ENCODE measurements around the gene GRPEL1. TPM values are rescaled to one million over a fixed set of nuclear protein-coding genes. Genes with fewer than 3 reads are reported as not detected.
A peak's percentile ranks its signal among the peaks of the same experiment; 100 is the strongest.

GRPEL1 gene
- total RNA-seq, 2 donors from 2014 or later, result 18.5 to 25.5 TPM

GRCh38 chr4:7045961-7046921 lies 21.6 kb downstream of the GRPEL1 start:
- Histone ChIP-seq H3K36me3 (ENCODE audit: control insufficient read depth, insufficient read depth, low read length) (no peaks in the 10 kb centered on the region), H3K4me3 (ENCODE audit: low read length) (no peak overlapping the region), H3K9me3 (ENCODE audit: control insufficient read depth, low read length) (no peaks in the 10 kb centered on the region), H3K4me1 (ENCODE audit: control insufficient read depth, insufficient read depth, low read length) (no peaks in the 10 kb centered on the region), H3K27me3 (ENCODE audit: control insufficient read depth, insufficient read depth, low read length, poor library complexity, severe bottlenecking) (peaks cover 9% of the 10 kb centered on the region), H3K9ac (ENCODE audit: extremely low read depth, low read length, poor library complexity, severe bottlenecking) (no peak overlapping the region), H3K27ac (ENCODE audit: low read depth, low read length) (no peak overlapping the region)
- Mint-ChIP-seq H3K4me1 (peaks cover 42% of the 10 kb centered on the region), H3K9me3 (no peaks in the 10 kb centered on the region), H3K36me3 (ENCODE audit: low read depth) (no peaks in the 10 kb centered on the region), H3K4me3 (no peak overlapping the region), H3K27me3 (ENCODE audit: insufficient read depth) (peaks cover 11% of the 10 kb centered on the region), H3K27ac (peak overlapping the region; percentile 36)
- DNase-seq, result peak; percentile 34
- TF ChIP-seq, protein P1, sequence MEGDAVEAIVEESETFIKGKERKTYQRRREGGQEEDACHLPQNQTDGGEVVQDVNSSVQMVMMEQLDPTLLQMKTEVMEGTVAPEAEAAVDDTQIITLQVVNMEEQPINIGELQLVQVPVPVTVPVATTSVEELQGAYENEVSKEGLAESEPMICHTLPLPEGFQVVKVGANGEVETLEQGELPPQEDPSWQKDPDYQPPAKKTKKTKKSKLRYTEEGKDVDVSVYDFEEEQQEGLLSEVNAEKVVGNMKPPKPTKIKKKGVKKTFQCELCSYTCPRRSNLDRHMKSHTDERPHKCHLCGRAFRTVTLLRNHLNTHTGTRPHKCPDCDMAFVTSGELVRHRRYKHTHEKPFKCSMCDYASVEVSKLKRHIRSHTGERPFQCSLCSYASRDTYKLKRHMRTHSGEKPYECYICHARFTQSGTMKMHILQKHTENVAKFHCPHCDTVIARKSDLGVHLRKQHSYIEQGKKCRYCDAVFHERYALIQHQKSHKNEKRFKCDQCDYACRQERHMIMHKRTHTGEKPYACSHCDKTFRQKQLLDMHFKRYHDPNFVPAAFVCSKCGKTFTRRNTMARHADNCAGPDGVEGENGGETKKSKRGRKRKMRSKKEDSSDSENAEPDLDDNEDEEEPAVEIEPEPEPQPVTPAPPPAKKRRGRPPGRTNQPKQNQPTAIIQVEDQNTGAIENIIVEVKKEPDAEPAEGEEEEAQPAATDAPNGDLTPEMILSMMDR (conservative IDR thresholded peaks at IDR 0.05), result no peak
- WGBS, 2 experiments (ENCODE audit: insufficient coverage in 1 of 2, insufficient read length in 1 of 2), result 95% methylated on average over 13 to 23 of the region's 23 CpGs

DNA sequence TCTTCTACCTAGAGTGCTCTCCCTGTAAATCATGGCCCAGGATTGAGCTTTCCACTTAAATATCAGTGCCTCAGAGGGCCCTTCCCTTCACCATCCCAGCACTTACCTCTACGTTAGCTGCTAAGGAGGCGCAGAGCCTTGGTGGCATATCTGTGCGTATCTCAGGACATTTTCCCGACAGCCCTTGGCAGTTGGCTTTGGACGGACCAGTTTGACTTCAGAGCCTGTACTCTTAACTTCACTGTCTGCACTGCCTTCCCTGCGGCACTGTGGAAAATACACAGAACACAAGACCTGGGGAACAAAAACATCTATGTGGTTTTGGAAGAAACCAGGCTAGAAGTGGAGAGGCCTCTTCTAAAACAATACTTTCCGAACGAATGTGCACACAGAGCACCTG lies 22.3 kb downstream of the GRPEL1 start:
- H3K4me3 Mint-ChIP-seq, result no peak overlapping the region
- H3K27me3 Mint-ChIP-seq (ENCODE audit: insufficient read depth), result peaks cover 18% of the 10 kb centered on the region
- TF ChIP-seq, protein P1 (conservative IDR thresholded peaks at IDR 0.05), result no peak
- no peak overlapping the region for H3K4me3 ChIP-seq (ENCODE audit: low read length)
- DNase-seq, result no peak
- H3K27ac Mint-ChIP-seq, result no peak overlapping the region
- H3K9ac ChIP-seq (ENCODE audit: extremely low read depth, low read length, poor library complexity, severe bottlenecking), result no peak overlapping the region
- H3K4me1 ChIP-seq (ENCODE audit: control insufficient read depth, insufficient read depth, low read length), result no peaks in the 10 kb centered on the region
- no peak overlapping the region for H3K27ac ChIP-seq (ENCODE audit: low read depth, low read length)
- no peaks in the 10 kb centered on the region for H3K9me3 Mint-ChIP-seq
- WGBS, 2 experiments (ENCODE audit: insufficient coverage in 1 of 2, insufficient read length in 1 of 2), result 94 to 95% methylated on average over 8 of the region's 8 CpGs
- no peaks in the 10 kb centered on the region for H3K9me3 ChIP-seq (ENCODE audit: control insufficient read depth, low read length)
- no peaks in the 10 kb centered on the region for H3K36me3 ChIP-seq (ENCODE audit: control insufficient read depth, insufficient read depth, low read length)
- peaks cover 15% of the 10 kb centered on the region for H3K27me3 ChIP-seq (ENCODE audit: control insufficient read depth, insufficient read depth, low read length, poor library complexity, severe bottlenecking)
- peaks cover 37% of the 10 kb centered on the region for H3K4me1 Mint-ChIP-seq
- H3K36me3 Mint-ChIP-seq (ENCODE audit: low read depth), result no peaks in the 10 kb centered on the region

DNA sequence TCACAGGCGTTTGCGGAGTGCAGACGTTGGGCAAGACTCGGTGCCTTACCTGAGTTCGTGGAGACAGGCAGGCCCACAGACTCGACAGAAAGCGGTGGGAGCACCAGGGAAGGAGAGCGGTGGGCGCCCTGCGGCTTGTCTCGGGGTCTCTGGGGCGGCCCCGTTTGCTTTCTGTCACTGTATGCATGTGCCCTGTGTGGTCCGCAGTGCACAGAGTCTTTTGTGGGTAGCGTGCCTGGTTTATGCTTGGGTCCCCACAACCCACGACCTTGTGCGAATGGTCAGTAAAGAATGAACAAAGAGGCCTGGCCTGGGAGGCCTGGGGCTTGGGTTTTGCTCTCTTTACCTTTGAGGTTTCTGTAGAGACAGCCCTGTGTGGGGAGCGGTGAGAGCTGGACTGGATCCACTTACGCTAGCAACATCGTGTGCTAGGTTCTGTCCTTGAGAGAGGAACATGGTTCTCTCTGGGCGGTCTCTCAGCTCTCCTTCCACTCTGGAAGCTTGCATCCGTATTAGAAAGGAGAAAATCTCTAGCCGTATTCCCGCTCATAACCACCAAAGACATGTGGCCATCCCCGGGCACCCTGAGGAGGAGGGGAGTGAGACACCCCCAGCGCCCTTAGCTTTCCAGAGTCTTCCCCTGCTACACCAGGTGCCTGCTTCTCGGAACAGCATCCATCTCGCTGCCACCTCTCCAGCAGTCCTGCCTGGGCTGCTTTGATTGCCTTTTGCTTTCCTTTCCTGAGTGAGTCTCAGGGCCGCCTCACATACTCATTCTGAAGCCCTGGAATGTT lies 23.5 kb downstream of the GRPEL1 start:
- Mint-ChIP-seq H3K4me3 (peak overlapping the region; percentile 71), H3K9me3 (no peaks in the 10 kb centered on the region), H3K27ac (no peak overlapping the region), H3K27me3 (ENCODE audit: insufficient read depth) (peaks cover 22% of the 10 kb centered on the region), H3K36me3 (ENCODE audit: low read depth) (no peaks in the 10 kb centered on the region), H3K4me1 (peaks cover 33% of the 10 kb centered on the region)
- no peaks in the 10 kb centered on the region for H3K36me3 ChIP-seq (ENCODE audit: control insufficient read depth, insufficient read depth, low read length)
- no peak overlapping the region for H3K27ac ChIP-seq (ENCODE audit: low read depth, low read length)
- peak; percentile 46 for DNase-seq
- peaks cover 19% of the 10 kb centered on the region for H3K27me3 ChIP-seq (ENCODE audit: control insufficient read depth, insufficient read depth, low read length, poor library complexity, severe bottlenecking)
- TF ChIP-seq, protein P1 (conservative IDR thresholded peaks at IDR 0.05), result no peak
- peak overlapping the region; percentile 65 for H3K9ac ChIP-seq (ENCODE audit: extremely low read depth, low read length, poor library complexity, severe bottlenecking)
- WGBS, 2 experiments (ENCODE audit: insufficient coverage in 1 of 2, insufficient read length in 1 of 2), result 41 to 45% methylated on average over 17 to 29 of the region's 29 CpGs
- no peaks in the 10 kb centered on the region for H3K9me3 ChIP-seq (ENCODE audit: control insufficient read depth, low read length)
- H3K4me3 ChIP-seq (ENCODE audit: low read length), result peak overlapping the region; percentile 85
- no peaks in the 10 kb centered on the region for H3K4me1 ChIP-seq (ENCODE audit: control insufficient read depth, insufficient read depth, low read length)

Measured in endodermal cell (in vitro differentiated cells).